Measurements from ENCODE around the gene ROBO3. TPM values are rescaled to one million over a fixed set of nuclear protein-coding genes. Genes with fewer than 3 reads are reported as not detected.
A peak's percentile ranks its signal among the peaks of the same experiment; 100 is the strongest.

ROBO3 gene
- total RNA-seq, 1 experiment from 2014 or later: 19.3 TPM

DNA sequence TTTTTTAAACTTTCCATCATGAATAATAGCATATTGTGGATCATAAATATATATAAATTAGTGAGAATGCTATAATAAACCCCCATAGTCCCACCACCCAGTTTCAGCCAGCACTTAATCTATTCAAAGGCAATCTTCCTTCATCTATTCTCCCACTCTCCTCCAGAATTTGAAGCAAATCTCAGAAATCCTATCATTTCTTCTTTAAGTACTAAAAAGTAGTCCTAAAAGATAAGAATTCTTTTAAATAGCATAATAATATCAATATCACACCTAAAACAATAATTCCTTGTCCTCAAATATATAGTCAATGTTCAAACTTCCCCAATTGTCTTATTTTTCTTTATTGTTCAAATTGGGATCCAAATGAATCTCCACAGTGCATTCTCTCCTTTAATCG, 24.6 kb upstream of the ROBO3 start:
- H3K9me3 ChIP-seq: no peaks in the 10 kb centered on the region
- DNase-seq: no peak
- peaks cover 20% of the 10 kb centered on the region for H3K27me3 ChIP-seq
- H3K36me3 ChIP-seq: no peaks in the 10 kb centered on the region
- no peak overlapping the region for H3K4me3 ChIP-seq

DNA sequence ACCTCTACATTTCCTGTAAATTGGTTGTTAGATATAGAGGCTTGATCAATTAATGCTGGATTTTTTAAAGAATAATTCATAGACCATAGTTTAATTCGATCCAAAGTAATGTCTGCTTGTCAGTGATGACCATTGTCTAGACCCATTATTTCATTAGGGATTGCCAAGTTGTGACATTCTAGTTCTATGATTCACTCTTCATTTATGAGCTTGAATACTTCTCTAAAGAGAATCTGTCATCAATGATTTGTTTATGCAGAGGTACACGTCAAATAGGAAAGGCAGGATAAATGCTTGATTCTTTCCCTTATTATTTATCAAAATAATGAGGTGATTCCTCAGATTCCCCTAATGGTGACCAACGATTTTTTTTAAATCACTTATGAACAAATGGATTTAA, 24.0 kb upstream of the ROBO3 start:
- H3K9me3 ChIP-seq: no peaks in the 10 kb centered on the region
- H3K36me3 ChIP-seq: no peaks in the 10 kb centered on the region
- H3K4me3 ChIP-seq: no peak overlapping the region
- H3K27me3 ChIP-seq: peaks cover 24% of the 10 kb centered on the region
- no peak for DNase-seq

- no peaks in the 10 kb centered on the region for H3K9me3 ChIP-seq
- H3K4me3 ChIP-seq: no peak overlapping the region
- no peak for DNase-seq
- H3K27me3 ChIP-seq: peaks cover 24% of the 10 kb centered on the region
- no peaks in the 10 kb centered on the region for H3K36me3 ChIP-seq
These were observed 23.4 kb upstream of the ROBO3 start for GRCh38 chr11:124841840-124842239.

DNA sequence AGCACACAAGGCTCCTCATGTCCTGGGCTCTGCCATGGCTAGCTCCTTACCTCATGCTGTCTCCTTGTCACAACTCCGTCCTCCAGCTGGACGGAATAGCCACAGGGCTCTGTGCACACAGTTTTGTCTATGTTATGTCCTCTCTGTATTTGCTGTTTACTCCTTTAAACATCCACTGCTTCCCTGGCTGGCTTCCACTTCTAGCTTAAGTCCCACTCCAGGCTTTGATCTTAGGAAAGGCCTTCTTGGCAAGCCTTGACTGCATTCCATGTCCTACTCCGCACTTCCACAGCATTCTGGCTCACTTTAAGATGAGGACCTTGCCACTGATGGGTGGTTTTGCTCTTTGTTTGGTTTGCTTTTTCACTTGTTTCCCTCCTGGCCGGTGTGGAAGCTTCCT, 22.9 kb upstream of the ROBO3 start:
- H3K36me3 ChIP-seq: no peaks in the 10 kb centered on the region
- H3K9me3 ChIP-seq: no peaks in the 10 kb centered on the region
- H3K4me3 ChIP-seq: no peak overlapping the region
- no peak for DNase-seq
- peaks cover 29% of the 10 kb centered on the region for H3K27me3 ChIP-seq

- Histone ChIP-seq H3K4me3 (no peak overlapping the region), H3K27me3 (peaks cover 41% of the 10 kb centered on the region), H3K36me3 (no peaks in the 10 kb centered on the region), H3K9me3 (no peaks in the 10 kb centered on the region)
- DNase-seq: no peak
These were observed 21.7 kb upstream of the ROBO3 start for GRCh38 chr11:124843616-124843910.

- Histone ChIP-seq H3K27me3 (peaks cover 44% of the 10 kb centered on the region), H3K4me3 (no peak overlapping the region), H3K9me3 (0 out of 2 replicates have a peak, but pooled peaks cover 2% of the 10 kb centered on the region), H3K36me3 (no peaks in the 10 kb centered on the region)
- DNase-seq: no peak
These were observed 20.6 kb upstream of the ROBO3 start for GRCh38 chr11:124844664-124845079.

DNA sequence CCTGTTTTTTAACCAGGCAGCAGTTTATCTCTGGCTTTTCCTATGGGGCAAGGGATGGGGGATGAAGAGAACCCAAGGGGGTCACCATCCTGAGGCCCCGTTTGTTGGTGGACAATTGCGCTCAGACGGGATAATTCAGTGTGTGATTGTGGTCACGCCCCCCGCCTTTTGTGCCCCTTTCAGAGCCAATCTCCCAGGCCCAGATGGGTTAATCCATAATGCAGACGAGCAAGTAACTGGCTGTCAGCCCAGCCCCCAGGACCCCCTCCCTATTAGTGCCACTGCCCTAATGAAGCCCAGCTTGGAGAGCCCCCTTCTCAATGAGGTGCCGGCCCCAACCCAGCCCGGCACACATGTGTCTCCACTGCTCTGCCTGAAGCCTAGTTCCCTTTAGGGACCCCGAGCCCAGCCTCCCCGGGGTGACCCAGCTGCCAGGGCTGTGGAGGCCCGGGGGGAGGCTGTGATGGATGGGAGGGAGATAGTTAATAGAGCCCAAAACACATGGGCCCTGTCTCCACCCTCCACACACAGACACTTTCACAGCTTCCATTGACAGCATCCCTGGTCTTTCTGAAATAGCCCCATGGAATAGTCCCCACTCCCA, 19.1 kb upstream of the ROBO3 start:
- no peak overlapping the region for H3K4me3 ChIP-seq
- H3K36me3 ChIP-seq: no peaks in the 10 kb centered on the region
- H3K27me3 ChIP-seq: peaks cover 52% of the 10 kb centered on the region
- DNase-seq: no peak
- H3K9me3 ChIP-seq: 0 out of 2 replicates have a peak, but pooled peaks cover 2% of the 10 kb centered on the region

GRCh38 chr11:124859171-124859570, 6.1 kb upstream of the ROBO3 start:
- no peak for DNase-seq
- Histone ChIP-seq H3K9me3 (no peaks in the 10 kb centered on the region), H3K36me3 (no peaks in the 10 kb centered on the region), H3K27me3 (peaks cover 21% of the 10 kb centered on the region), H3K4me3 (no peak overlapping the region)

DNA sequence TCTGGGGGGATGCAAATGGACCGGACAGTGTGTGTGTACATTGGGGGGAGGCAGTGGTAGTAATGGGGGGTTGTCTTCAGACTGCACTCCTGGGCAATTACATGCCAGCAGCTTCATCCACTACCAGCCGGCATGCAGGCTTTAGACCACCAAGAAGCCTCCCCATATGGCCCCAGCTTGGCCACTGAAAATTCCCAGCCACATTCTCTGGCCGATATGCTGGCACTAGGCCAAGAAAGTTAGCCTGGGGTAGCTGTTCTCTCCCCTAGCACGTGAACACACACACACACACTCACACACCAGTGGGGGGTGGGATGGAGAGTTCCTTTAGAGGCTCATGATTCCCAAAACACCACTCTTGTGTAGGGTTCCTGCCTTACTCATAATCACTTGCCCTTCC, 3.6 kb upstream of the ROBO3 start:
- Histone ChIP-seq H3K27me3 (peaks cover 46% of the 10 kb centered on the region), H3K9me3 (no peaks in the 10 kb centered on the region)

DNA sequence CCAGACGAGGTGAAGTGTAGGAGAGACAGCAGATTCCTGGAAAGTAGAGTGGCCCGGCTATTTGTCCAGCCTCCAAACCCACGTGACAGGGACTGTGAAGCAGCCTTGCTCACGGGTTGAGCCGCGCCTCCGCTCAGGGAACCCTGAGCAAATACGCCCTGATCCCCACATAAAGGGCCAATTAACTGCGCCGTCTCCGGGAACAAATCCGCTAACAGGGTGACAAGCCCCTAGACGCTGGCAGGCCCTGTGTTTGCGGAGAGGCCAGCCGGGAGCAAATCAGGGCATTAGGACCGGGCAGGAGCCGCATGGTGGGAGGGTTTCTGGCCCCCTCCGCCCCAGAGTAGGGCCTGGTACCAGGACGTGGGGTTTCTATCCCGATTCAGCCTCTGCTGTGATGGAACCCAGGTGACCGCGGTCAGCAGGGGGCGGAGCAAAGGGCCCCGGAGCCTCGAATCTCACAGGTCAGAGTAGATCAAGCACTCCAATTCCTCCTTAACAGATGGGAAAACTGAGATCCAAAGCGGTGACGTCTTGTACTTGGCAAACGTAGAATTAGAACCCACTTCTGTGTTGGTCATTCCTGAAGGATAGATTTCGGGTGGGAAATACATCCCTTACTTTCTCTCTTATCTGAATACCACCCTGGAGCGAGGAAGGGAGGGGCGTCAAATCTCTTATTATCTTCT, 2.0 kb upstream of the ROBO3 start:
- Histone ChIP-seq H3K4me3 (no peak overlapping the region), H3K9me3 (no peaks in the 10 kb centered on the region), H3K27me3 (peaks cover 56% of the 10 kb centered on the region), H3K36me3 (no peaks in the 10 kb centered on the region)
- no peak for DNase-seq

More for the DNA sequence above, 3.6 kb upstream of the ROBO3 start:
- no peaks in the 10 kb centered on the region for H3K36me3 ChIP-seq
- DNase-seq: no peak
- no peak overlapping the region for H3K4me3 ChIP-seq

DNA sequence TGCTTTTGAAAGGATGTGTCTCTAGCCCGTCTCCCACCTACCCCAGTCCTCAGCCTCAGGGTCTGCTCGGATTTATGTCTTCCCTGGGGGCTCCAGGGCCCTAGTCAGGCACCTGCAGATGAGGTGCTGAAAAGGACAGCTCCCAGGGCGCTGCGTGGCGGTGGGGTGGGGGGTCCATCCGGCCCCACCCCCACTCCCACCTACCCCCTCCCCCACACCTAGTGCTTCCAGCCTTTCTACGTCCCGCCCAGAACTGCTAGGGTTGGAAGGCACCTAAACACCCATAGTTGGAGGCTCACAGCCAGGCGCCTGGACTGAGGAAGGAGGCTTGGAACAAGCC, 1.4 kb upstream of the ROBO3 start:
- no peak overlapping the region for H3K4me3 ChIP-seq
- no peak for DNase-seq
- peaks cover 57% of the 10 kb centered on the region for H3K27me3 ChIP-seq
- H3K9me3 ChIP-seq: no peaks in the 10 kb centered on the region
- no peaks in the 10 kb centered on the region for H3K36me3 ChIP-seq

GRCh38 chr11:124864176-124864891, 898 bp upstream of the ROBO3 start:
- H3K9me3 ChIP-seq: no peaks in the 10 kb centered on the region
- no peak overlapping the region for H3K4me3 ChIP-seq
- peaks cover 60% of the 10 kb centered on the region for H3K27me3 ChIP-seq
- no peak for DNase-seq
- H3K36me3 ChIP-seq: no peaks in the 10 kb centered on the region

GRCh38 chr11:124864892-124865180, 396 bp upstream of the ROBO3 start:
- no peaks in the 10 kb centered on the region for H3K36me3 ChIP-seq
- H3K9me3 ChIP-seq: no peaks in the 10 kb centered on the region
- H3K4me3 ChIP-seq: no peak overlapping the region
- H3K27me3 ChIP-seq: peaks cover 64% of the 10 kb centered on the region
- DNase-seq: no peak

DNA sequence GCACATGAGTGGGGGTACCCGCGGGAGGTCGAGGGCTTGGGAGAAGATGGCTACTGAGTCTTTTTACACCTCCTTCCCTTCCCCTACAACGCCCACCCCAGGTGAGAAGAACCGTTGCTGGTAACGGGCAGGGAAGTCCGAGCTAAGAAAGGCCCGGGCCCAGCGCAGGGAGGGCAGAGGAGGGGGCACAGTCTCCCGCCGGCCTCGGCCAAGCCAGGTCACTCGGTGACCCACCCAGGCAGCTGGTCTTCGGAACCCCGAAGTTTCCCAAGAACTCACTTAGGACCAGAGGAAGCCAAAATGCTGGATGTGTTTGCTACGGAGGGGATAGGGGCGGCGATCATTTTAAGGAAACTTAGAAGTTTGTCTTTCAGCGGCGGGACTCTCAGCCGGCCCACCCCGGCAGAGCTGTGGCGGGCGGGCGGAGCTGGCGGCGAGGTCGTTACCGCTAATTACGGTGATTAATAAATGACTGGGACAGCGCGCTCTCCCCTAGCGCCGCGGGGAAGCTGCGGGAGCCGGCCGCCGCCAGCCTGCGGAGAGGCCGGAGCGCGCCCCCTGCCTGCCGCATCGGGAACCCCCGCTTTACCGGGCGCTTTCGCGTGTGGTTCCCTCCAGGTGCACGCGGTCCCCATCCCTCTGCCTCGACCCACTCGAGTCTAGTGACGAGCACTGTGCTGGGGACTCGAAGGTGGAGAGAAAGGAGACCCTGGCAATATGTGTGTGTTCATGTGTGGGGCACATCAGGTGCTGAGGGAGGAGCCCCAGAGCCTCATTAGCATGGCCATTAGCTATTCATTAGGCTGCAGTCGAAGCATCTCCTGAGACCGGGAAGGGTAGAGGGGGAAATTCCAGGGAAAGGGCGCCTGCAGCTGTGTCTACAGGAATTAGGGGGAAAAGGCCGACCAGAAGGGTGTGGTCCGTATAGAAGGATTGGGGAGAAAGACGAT, 945 bp downstream of the ROBO3 start:
- no peaks in the 10 kb centered on the region for H3K9me3 ChIP-seq
- DNase-seq: peak; percentile 49
- peaks cover 66% of the 10 kb centered on the region for H3K27me3 ChIP-seq
- peak overlapping the region; percentile 11; the same call in 1 of the 2 replicates for H3K4me3 ChIP-seq
- H3K36me3 ChIP-seq: no peaks in the 10 kb centered on the region

GRCh38 chr11:124867700-124868099, 2.5 kb downstream of the ROBO3 start:
- Histone ChIP-seq H3K4me3 (no peak overlapping the region), H3K9me3 (no peaks in the 10 kb centered on the region), H3K27me3 (peaks cover 63% of the 10 kb centered on the region), H3K36me3 (no peaks in the 10 kb centered on the region)
- peak; percentile 37 for DNase-seq

DNA sequence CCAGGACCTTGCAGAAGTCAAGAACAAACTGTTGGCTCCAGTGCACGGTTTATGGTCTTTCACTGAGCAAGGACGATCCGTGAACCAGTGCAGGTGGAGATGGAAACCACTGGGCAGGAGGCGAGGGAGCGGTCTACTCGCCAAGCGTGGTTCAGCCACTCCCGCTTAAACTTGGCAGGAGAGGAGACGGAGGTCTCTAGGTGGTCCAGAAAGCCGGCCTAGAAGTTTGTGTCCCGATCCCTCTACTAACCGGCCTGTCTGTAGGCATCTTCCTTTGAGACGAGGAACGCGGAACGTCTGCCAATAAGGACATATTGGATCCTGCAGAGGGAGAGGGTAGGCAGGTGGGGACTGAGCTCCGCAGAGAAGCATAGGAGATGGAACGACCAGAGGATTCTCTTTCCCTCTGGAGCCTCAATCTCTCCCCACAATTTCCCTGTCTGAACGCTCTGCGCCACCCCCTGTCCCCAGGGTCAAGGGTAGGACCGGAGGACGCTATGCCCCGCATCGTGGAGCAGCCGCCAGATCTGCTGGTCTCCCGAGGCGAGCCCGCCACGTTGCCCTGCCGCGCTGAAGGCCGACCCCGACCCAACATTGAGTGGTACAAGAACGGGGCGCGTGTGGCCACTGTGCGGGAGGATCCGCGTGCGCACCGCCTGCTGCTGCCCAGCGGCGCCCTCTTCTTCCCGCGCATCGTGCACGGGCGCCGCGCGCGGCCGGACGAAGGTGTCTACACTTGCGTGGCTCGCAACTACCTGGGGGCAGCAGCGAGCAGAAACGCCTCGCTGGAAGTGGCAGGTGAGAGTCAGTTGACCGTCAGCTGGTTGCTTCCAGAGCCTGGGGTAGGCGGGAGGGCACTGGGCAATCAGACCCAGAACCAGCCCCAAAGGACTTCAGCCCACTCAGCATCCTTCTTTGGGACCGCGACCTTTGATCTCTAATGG, 3.4 kb downstream of the ROBO3 start:
- Histone ChIP-seq H3K4me3 (no peak overlapping the region), H3K27me3 (peaks cover 56% of the 10 kb centered on the region), H3K9me3 (no peaks in the 10 kb centered on the region), H3K36me3 (no peaks in the 10 kb centered on the region)
- no peak for DNase-seq

All from MG63 (cell line).